Measurements from ENCODE around the gene PARD6B.

PARD6B gene

GRCh38 chr20:50726955-50727791 is 4.2 kb upstream of the PARD6B start:
- H3K27me3 ChIP-seq (replicated peaks; ENCODE audit: control insufficient read depth, insufficient read depth, low read length), result no peaks in the 10 kb centered on the region
- H3K9me3 ChIP-seq (ENCODE audit: control insufficient read depth, low read length), result no peaks in the 10 kb centered on the region
- no peaks in the 10 kb centered on the region for H3K36me3 ChIP-seq (ENCODE audit: control insufficient read depth, insufficient read depth, low read length, severe bottlenecking)
- H3K4me3 ChIP-seq (ENCODE audit: low read length), result peak overlapping the region; percentile 58
- peaks cover 69% of the 10 kb centered on the region for H3K4me1 ChIP-seq (ENCODE audit: control insufficient read depth, insufficient read depth, low read length)
- no peak for DNase-seq (ENCODE audit: low read depth)
- H3K9ac ChIP-seq (ENCODE audit: low read length), result peak overlapping the region; percentile 67

- H3K4me1 ChIP-seq (ENCODE audit: control insufficient read depth, insufficient read depth, low read length), result peaks cover 66% of the 10 kb centered on the region
- peak overlapping the region; percentile 67 for H3K9ac ChIP-seq (ENCODE audit: low read length)
- no peaks in the 10 kb centered on the region for H3K36me3 ChIP-seq (ENCODE audit: control insufficient read depth, insufficient read depth, low read length, severe bottlenecking)
- DNase-seq (ENCODE audit: low read depth), result no peak
- H3K9me3 ChIP-seq (ENCODE audit: control insufficient read depth, low read length), result no peaks in the 10 kb centered on the region
- H3K27me3 ChIP-seq (replicated peaks; ENCODE audit: control insufficient read depth, insufficient read depth, low read length), result no peaks in the 10 kb centered on the region
- H3K4me3 ChIP-seq (ENCODE audit: low read length), result peak overlapping the region; percentile 58
Measured at GRCh38 chr20:50727792-50728485, 3.4 kb upstream of the PARD6B start.

GRCh38 chr20:50728486-50728980 is 2.8 kb upstream of the PARD6B start:
- no peaks in the 10 kb centered on the region for H3K27me3 ChIP-seq (replicated peaks; ENCODE audit: control insufficient read depth, insufficient read depth, low read length)
- no peak overlapping the region for H3K4me3 ChIP-seq (ENCODE audit: low read length)
- peaks cover 69% of the 10 kb centered on the region for H3K4me1 ChIP-seq (ENCODE audit: control insufficient read depth, insufficient read depth, low read length)
- peak overlapping the region; percentile 67 for H3K9ac ChIP-seq (ENCODE audit: low read length)
- no peaks in the 10 kb centered on the region for H3K36me3 ChIP-seq (ENCODE audit: control insufficient read depth, insufficient read depth, low read length, severe bottlenecking)
- DNase-seq (ENCODE audit: low read depth), result no peak
- no peaks in the 10 kb centered on the region for H3K9me3 ChIP-seq (ENCODE audit: control insufficient read depth, low read length)

DNA sequence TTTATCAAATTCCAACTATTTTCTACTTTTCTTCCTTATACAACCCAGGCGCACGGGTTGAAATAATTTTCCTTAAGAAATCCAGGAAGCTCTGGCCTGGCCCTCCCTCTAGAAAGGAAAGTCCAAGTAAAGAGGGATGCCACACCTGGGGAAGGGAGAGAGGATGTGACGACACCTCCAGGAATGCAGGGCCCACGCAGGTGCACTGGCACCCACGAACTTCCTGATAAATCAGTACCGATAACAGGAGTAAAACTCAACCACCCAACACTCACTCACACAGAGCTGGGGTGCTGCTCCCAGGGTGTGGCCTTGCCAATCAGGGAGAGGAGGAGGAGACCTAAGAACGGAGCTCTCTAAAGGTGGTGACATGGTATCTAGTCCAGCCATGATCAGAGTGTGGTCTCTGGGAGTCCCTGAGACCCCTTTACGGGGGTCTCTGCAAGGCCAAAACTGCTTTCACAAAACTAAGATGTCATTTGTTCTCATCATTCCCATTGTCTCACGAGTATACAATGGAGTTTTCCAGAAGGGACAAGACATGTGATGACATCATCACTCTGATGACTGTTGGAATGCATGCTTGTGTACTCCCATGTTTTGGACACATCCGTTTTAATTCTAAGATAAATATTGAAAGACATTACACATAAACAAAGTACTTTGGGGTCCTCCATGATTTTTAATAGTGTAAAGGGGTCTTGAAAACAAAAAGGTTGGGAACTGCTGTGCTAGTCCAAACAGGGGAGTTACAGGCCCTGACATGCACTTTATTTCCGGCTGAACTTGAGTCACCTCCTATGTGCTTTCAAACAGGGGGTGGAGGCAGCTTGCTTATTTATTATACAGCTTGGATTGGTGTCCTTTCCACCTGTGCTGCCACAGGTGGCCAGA is 2.2 kb upstream of the PARD6B start:
- peaks cover 68% of the 10 kb centered on the region for H3K4me1 ChIP-seq (ENCODE audit: control insufficient read depth, insufficient read depth, low read length)
- H3K9me3 ChIP-seq (ENCODE audit: control insufficient read depth, low read length), result no peaks in the 10 kb centered on the region
- H3K4me3 ChIP-seq (ENCODE audit: low read length), result no peak overlapping the region
- H3K27me3 ChIP-seq (replicated peaks; ENCODE audit: control insufficient read depth, insufficient read depth, low read length), result no peaks in the 10 kb centered on the region
- H3K9ac ChIP-seq (ENCODE audit: low read length), result peak overlapping the region; percentile 67
- DNase-seq (ENCODE audit: low read depth), result no peak
- no peaks in the 10 kb centered on the region for H3K36me3 ChIP-seq (ENCODE audit: control insufficient read depth, insufficient read depth, low read length, severe bottlenecking)

DNA sequence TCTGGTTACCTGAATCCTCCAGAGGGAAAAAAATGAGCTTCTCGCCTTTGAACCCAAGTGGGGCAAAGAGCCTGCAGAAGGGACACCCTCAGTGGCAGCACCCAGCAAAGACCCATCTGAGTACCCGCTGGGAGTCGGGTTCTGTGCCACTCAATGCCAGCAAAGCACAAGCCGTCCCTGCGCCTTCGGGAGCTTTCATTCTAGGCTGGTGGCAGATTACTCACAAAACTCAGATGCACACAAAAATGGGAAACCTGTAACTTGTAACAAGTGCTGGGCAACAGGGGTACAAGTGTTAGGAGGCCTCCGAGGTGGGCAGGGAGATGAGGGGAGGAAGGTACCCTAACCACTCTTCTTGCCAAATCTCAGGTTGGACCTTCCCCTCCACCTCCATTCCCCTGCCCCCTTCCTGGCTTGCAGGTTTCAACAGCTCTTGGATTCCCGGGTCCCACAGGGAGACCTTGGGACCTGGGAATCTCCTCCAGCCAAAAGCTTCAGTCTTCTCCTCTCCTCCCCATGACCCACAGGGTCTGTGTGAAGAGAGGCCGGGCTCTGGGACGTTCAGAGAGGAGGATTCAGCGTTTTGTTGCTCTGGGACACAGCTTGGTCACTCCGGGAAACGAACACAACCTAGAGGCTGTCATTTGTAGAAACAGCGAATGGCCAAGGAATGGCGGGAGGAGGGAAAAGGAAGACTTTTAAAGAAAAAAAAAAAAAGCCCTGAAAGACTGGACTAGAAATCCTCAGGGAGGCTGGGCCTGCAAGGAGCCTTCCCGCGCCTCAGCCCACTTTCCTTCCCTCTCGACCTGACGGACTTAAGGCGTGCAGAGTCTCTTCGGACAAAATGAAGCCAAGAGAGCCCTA is 1.2 kb upstream of the PARD6B start:
- H3K9me3 ChIP-seq (ENCODE audit: control insufficient read depth, low read length), result no peaks in the 10 kb centered on the region
- H3K27me3 ChIP-seq (replicated peaks; ENCODE audit: control insufficient read depth, insufficient read depth, low read length), result no peaks in the 10 kb centered on the region
- DNase-seq (ENCODE audit: low read depth), result peak; percentile 40
- peak overlapping the region; percentile 75 for H3K9ac ChIP-seq (ENCODE audit: low read length)
- peak overlapping the region; percentile 85 for H3K4me3 ChIP-seq (ENCODE audit: low read length)
- H3K36me3 ChIP-seq (ENCODE audit: control insufficient read depth, insufficient read depth, low read length, severe bottlenecking), result no peaks in the 10 kb centered on the region
- H3K4me1 ChIP-seq (ENCODE audit: control insufficient read depth, insufficient read depth, low read length), result peaks cover 59% of the 10 kb centered on the region

DNA sequence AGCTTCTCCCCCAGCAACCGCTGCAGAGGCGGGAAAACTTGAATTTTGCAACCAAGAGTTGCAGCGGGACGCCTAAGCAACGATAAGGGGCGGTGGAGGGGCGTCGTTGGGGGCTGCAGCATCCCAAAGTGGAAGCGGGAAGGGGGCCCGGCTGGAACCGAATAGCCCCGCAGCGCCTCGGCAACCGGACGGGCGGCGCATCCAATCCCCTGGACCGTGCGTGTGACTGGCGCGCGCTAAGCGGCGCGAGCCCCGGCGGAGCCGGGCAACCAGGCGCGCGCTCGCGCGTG is 670 bp upstream of the PARD6B start:
- H3K27me3 ChIP-seq (replicated peaks; ENCODE audit: control insufficient read depth, insufficient read depth, low read length), result no peaks in the 10 kb centered on the region
- no peaks in the 10 kb centered on the region for H3K9me3 ChIP-seq (ENCODE audit: control insufficient read depth, low read length)
- H3K36me3 ChIP-seq (ENCODE audit: control insufficient read depth, insufficient read depth, low read length, severe bottlenecking), result no peaks in the 10 kb centered on the region
- H3K9ac ChIP-seq (ENCODE audit: low read length), result peak overlapping the region; percentile 75
- no peak for DNase-seq (ENCODE audit: low read depth)
- peak overlapping the region; percentile 85 for H3K4me3 ChIP-seq (ENCODE audit: low read length)
- H3K4me1 ChIP-seq (ENCODE audit: control insufficient read depth, insufficient read depth, low read length), result peaks cover 53% of the 10 kb centered on the region

GRCh38 chr20:50731930-50732690 is 730 bp downstream of the PARD6B start:
- H3K27me3 ChIP-seq (replicated peaks; ENCODE audit: control insufficient read depth, insufficient read depth, low read length), result no peaks in the 10 kb centered on the region
- DNase-seq (ENCODE audit: low read depth), result no peak
- peak overlapping the region; percentile 75 for H3K9ac ChIP-seq (ENCODE audit: low read length)
- no peaks in the 10 kb centered on the region for H3K9me3 ChIP-seq (ENCODE audit: control insufficient read depth, low read length)
- peak overlapping the region; percentile 85 for H3K4me3 ChIP-seq (ENCODE audit: low read length)
- H3K36me3 ChIP-seq (ENCODE audit: control insufficient read depth, insufficient read depth, low read length, severe bottlenecking), result no peaks in the 10 kb centered on the region
- peaks cover 44% of the 10 kb centered on the region for H3K4me1 ChIP-seq (ENCODE audit: control insufficient read depth, insufficient read depth, low read length)

- H3K36me3 ChIP-seq (ENCODE audit: control insufficient read depth, insufficient read depth, low read length, severe bottlenecking), result no peaks in the 10 kb centered on the region
- no peaks in the 10 kb centered on the region for H3K9me3 ChIP-seq (ENCODE audit: control insufficient read depth, low read length)
- no peak overlapping the region for H3K9ac ChIP-seq (ENCODE audit: low read length)
- H3K4me3 ChIP-seq (ENCODE audit: low read length), result no peak overlapping the region
- H3K4me1 ChIP-seq (ENCODE audit: control insufficient read depth, insufficient read depth, low read length), result peaks cover 27% of the 10 kb centered on the region
- H3K27me3 ChIP-seq (replicated peaks; ENCODE audit: control insufficient read depth, insufficient read depth, low read length), result no peaks in the 10 kb centered on the region
- no peak for DNase-seq (ENCODE audit: low read depth)
Measured at GRCh38 chr20:50733644-50734349, 2.4 kb downstream of the PARD6B start.

- no peak overlapping the region for H3K9ac ChIP-seq (ENCODE audit: low read length)
- no peaks in the 10 kb centered on the region for H3K9me3 ChIP-seq (ENCODE audit: control insufficient read depth, low read length)
- no peak overlapping the region for H3K4me3 ChIP-seq (ENCODE audit: low read length)
- H3K4me1 ChIP-seq (ENCODE audit: control insufficient read depth, insufficient read depth, low read length), result peaks cover 18% of the 10 kb centered on the region
- H3K36me3 ChIP-seq (ENCODE audit: control insufficient read depth, insufficient read depth, low read length, severe bottlenecking), result no peaks in the 10 kb centered on the region
- no peaks in the 10 kb centered on the region for H3K27me3 ChIP-seq (replicated peaks; ENCODE audit: control insufficient read depth, insufficient read depth, low read length)
- DNase-seq (ENCODE audit: low read depth), result no peak
Measured at GRCh38 chr20:50734730-50735679, 3.6 kb downstream of the PARD6B start.
